ENCODE results near the gene C7orf33.
"Not testable (repeated sequence)": the region's sequence is repeated elsewhere in the genome, so short reads cannot be mapped to it uniquely, and the experiment has no call there.

Gene C7orf33, protein sequence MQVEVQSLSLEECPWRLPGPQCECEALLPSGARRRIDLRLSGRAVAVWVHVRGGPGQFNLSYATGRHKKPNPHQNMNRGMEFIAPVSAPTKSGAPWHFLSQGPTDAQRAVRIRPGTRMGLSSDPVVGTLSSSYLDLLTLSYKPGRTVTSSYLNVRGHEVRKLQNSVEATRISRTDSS

DNA sequence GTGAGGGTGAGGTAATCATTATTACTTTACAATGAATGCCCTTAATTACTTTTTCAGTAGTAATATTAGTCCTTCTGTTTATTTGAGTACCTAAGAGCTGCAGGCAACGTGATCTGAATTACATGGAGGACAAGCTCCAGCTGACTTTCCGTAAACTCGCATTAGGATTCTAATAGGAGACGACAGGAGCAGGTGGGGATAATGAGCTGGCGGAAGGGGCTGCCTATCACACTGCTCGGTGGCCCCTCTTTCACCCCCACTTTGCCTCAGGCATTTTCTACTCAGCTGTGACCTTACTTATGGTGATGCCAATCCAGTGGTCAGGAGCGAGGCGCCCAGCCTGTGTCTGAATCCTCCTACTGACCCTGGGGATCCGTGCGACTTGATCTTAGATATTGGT, at the start of gene C7orf33:
Gene C7orf33, plus strand, starts transcription at position 296 of the 400 bp plus-strand sequence. CDS start 160 bp downstream, outside the sequence.
- peak; percentile 85 for DNase-seq

- DNase-seq: no peak
Observed at GRCh38 chr7:148541891-148542504, 48.6 kb upstream of the C7orf33 start.

DNA sequence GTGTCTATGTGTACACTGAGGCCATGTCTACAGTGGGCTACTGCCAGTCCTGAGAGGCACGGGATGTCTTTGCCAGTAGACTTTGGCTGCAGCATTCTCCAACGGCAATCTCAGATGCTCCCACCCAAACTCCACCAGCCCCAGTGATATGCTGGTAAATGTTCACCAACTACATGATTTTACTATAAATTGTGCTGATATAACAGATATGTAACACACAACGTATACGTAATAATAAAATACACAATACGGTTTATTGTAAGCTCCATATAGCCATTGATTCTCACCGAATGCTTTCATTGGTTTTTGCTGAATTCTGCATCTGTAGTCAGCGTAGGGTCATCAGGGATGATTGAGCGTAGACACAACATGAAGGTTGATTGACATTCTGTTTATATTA, 47.3 kb upstream of the C7orf33 start:
- no peak for DNase-seq

- DNase-seq: no peak
Observed at GRCh38 chr7:148545172-148545571, 45.4 kb upstream of the C7orf33 start.

DNA sequence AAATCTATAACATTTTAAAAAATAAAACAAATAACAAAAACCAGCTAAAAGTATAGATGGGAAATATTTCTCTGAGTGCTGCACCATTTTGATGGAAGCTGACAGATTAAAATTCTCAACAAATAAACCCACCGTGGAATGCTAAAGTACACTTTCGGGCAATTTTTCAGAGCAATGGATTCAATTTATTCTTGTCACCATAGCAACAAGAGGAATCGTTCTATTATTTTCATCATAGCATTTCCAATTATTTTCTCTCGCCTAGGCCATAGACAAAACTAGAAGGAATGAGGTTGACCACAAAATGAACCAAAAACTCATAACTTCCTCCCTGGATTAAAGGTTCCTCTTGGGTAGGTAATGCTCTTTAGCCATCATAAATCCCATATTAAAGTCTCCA, 44.6 kb upstream of the C7orf33 start:
- DNase-seq: no peak

DNA sequence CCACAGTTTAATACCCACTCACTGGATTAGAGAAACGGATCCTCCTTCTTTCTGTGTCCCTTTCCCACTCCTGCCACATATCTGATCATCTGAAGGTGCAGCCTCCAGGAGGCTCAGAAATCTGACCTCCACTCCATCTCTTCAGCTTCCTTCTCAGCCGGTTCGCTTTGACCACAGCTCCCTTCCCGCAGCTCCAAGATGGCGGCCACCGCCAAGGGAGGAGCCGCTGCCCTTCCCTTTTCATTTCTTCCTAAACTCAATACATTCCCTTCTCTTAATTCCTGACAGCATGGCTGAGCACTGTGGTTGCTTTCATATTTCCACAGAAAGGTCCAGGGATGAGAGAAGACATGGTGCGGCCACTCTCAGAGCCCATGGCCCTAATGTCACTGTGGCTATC, 43.7 kb upstream of the C7orf33 start:
- no peak for DNase-seq

DNA sequence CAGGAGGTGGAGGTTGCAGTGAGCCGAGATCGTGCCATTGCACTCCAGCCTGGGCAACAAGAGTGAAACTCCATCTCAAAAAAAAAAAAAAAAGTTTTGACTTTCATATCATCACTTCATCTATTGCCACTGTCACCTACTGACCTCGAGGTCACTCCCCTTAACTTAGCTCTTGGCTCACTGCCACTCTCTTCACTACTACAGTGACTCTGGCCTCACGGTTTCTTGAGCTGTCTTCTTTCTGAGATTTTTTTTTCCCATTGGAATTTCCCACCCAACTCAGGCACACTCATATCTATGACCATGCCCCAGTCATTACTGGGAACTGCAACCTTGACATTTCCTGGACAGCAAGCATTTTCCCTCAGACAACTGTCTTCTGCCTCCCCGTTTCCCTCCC, 42.6 kb upstream of the C7orf33 start:
- DNase-seq: no peak

DNA sequence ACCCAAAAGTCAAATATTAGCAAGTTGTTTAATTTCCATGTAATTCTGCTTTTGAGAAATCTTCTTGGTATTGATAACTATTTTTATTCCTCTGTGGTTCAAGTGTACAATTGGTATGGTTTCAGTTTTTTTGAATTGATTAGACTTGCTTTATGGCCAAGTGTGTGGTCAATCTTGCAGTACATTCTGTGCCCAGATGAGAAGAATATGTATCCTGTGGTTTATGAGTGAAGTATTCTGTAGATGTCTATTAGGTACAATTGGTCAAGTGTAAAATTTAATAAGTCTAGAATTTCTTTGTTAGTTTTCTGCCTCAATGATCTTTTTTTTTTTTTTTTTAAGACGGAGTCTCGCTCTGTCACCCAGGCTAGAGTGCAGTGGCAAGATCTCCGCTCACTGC, 36.6 kb upstream of the C7orf33 start:
- DNase-seq: no peak

DNA sequence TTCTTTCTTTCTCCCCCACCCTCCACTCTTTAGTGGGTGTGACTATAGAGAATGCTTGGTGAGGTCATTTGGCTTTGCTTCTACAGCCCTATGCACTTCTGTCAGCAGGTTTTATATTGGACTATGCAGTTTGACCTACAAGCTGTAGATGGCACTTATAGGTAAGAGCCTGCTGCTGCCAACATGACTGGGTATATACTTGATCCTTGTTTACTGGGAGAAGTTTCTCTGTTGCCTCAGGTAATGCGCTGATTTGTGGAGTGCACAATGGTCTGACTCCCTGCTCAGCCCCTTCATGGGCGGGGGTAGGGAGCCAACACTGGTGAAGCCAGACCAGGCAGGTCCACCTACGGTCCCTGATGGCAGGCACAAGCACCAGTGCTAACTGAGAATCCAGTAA, 33.7 kb upstream of the C7orf33 start:
- no peak for DNase-seq

DNA sequence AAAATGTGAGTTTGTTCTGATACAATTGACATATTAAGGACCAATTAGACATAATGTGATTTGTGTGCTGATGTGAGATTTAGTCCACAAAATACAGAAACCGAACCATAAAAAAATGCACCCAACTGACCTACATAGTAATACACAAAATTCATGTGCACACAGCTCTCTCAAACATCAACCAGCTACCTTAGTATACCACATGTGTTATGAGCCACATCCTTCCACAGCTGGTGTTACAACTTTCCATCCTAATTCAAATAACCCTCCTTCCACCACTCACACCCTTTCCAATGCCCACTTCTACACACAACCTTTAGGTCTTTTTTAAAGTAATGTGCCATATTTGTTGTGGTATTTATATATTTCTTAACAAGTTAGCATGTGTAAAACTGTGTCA, 31.7 kb upstream of the C7orf33 start:
- no peak for DNase-seq

- no peak for DNase-seq
Observed at GRCh38 chr7:148561099-148561498, 29.5 kb upstream of the C7orf33 start.

DNA sequence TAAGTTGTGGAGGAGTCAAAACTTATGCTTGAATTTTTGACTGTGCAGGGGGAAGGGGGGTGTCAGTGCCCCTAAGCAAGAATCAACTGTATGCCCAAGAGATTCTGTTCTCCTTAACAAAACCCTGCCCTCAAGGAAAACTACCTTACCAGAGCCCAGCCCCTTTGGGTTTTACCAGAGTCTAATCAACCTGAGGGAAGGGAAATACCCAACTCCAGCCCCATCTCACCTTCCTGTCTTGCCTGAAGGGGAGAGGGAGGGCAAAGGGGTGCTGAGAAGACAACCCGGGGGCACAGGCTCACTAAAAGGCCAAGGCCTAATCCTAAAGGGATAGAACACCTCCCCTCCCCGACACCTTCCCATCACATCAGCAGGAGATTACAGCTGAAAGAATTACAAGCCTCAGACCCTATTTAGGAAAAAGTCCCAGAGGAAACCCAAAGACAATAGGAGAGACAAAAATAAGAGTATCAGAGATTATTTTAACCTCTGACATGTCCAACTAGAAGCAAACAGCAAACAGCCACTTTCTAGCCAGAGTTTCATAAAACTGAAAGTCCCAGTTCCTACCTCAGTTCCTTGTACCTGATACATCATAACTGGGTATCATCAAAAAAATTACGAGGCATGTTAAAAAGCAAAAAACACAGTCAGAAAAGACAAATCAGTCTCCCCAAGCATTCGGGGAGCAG, 26.8 kb upstream of the C7orf33 start:
- DNase-seq: no peak

GRCh38 chr7:148564275-148564951, 26.2 kb upstream of the C7orf33 start:
- DNase-seq: not testable (repeated sequence)

- no peak for DNase-seq
Observed at GRCh38 chr7:148566736-148567135, 23.8 kb upstream of the C7orf33 start.

GRCh38 chr7:148567524-148567923, 23.0 kb upstream of the C7orf33 start:
- DNase-seq: peak; percentile 30

DNA sequence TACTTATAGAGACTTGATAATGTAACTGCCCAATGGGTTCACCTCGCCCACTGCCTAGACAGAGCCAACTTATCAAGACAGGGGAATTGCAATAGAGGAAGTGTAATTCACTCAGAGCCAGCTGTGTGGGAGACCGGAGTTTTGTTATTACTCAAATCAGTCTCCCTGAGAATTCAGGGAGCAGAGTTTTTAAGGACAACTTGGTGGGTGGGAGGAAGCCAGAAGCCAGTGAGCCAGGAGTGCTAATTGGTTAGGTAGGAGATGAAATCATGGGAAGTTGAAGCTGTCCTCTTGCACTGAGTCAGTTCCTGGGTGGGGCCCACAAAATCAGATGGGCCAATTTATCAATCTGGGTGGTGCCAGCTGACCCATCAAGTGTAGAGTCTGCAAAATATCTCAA, 20.1 kb upstream of the C7orf33 start:
- DNase-seq: no peak

GRCh38 chr7:148570973-148571372, 19.6 kb upstream of the C7orf33 start:
- not testable (repeated sequence) for DNase-seq

- DNase-seq: no peak
Observed at GRCh38 chr7:148571381-148571780, 19.2 kb upstream of the C7orf33 start.

DNA sequence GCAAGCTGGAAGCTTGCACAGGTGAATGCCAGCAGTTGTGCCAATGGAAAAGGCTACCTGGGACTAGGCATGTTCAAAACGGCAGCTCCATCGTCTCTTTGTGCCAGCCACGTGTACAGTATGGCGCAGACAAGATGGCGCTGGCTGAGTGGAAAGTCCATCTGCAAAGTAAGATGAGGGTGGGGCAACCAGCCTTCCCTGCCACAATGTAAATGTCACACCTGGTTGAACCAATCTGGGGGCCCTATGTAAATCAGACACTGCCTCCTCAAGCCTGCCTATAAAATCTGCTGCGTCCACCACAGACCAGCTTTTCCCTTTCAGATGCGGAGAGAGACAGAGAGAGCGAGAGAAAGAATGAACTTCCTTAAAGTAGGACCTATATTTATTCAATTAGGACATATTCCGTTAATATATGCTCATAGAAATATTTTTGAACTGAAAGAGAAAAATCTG, 18.5 kb upstream of the C7orf33 start:
- peak; percentile 21 for DNase-seq

GRCh38 chr7:148573581-148573980, 17.0 kb upstream of the C7orf33 start:
- not testable (repeated sequence) for DNase-seq

DNA sequence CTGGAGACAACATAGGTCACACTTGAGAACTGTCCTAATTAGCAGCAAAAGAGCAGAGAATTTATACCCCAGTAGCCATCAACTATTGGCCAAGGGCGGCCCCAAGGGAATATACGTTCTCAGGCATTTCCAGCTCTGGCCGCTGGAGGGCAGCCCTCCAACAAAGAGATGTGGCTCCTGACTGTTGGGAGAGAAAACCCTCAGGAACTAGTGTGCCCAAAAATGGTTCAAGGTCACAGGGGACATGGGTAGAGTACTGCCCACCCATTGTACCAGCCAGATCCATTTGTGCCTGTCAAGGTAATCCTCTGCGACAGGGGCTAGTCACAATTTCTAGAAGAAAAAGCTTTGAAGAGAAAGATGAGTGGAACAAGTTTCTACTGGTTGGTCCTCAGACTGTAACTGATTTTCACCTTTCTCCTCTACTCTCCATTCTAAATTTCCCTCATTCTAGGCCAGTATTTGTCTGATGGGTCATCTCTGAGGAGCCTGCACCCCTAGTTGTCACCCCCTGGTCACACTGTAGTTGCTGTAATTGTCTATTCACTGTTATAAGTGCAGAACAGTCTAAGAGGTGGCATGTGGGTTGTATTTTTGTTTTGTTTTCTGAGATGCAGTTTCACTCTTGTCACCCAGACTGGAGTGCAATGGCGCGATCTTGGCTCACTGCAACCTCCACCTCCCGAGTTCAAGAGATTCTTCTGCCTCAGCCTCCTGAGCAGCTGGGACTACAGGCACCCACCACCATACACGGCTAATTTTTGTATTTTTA, 14.7 kb upstream of the C7orf33 start:
- peak; percentile 80 for DNase-seq

GRCh38 chr7:148579366-148579765, 11.2 kb upstream of the C7orf33 start:
- no peak for DNase-seq

DNA sequence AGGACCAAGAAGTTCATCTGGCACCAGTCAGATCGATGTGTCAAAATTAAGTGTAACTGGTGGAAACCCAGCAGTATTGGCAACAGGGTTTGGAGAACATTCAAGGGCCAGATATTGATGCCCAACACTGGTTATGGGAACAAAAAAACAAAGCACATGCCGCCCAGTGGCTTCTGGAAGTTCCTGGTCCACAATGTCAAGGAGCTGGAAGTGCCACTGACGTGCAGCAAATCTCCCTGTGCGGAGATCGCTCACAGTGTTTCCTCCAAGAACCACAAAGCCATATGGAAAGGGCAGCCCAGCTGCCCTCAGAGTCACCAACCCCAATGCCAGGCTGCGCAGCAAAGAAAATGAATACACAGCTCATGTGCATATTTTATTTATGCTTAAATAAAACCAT, 10.1 kb upstream of the C7orf33 start:
- no peak for DNase-seq
